ENCODE measurements around the gene PDZD2.
A peak's percentile ranks its signal among the peaks of the same experiment; 100 is the strongest.

Gene PDZD2

DNA sequence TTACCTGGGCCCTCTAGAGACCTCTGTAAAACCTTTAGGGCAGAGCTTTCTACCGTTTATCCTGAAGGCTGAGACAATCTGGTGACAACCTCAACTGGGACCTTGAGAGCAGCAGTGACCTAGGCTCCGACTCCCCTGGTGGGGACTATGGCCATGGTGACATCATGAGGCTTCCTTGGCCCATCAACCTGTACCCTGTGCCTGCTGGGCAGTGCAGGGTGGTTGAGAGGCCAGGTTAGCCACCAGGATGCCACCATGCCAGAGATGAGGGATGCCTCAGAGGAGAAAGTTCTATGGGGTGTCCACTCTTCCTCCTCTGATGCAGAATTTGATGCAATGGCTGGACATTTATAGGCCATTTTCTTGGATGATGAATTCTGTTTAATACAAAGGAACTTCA is 194.8 kb downstream of the PDZD2 start:
- DNase-seq: no peak

DNA sequence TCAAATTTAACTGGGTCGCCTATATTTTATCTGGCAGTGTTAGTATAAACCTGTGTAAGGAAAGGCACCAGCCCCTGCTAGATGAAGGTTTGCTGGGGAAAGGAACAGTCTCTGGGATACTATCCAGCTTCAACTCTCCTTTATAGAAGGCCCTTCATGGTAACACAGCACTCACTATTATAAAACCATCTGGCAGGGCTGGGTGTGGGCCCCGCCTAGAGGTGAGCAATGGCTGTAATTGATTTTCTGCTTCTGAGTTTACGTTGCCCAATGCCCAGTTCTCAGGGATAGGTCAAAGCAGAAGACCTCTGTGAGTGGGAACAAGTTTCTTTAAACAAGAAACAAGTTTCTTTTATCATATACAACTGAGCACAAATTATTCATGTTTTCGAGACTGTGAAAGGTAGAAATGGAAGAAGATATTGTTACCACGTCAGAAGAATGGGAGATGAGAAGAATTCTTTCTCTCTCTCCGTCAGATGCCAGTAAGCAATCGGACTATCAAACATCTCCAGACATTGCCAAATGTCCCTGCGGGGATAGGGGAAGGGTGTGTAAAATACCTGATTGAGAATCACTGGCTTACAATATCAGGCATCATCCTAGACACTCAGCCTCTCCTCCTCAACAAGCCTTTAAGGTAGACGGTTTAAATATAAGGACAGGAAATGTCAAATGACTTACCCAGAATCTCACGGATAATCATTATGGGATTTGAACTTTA is 205.9 kb downstream of the PDZD2 start:
- DNase-seq: no peak

DNA sequence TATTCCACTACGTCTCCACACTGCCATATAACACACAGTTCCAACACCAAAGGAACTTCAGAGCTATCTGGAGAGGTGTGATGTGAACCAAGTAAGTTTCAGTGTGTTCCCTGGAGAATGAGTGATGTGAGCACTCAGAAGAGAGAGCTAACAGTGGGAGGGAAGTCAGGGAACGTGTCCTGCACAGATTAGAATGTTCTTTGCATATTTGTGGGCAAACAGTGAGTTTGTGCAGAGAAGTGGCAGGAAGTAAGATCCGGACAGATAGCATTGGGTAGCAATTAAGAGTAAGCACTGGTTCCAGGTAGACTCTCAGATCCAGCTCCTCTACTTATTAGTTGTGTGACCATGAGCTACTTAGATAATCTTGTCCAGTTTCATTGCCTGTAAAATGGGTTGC is 206.4 kb downstream of the PDZD2 start:
- no peak for DNase-seq

- no peak for DNase-seq
These were observed 208.0 kb downstream of the PDZD2 start for GRCh38 chr5:31846934-31847333.

- no peak for DNase-seq
These were observed 208.4 kb downstream of the PDZD2 start for GRCh38 chr5:31847354-31847753.

DNA sequence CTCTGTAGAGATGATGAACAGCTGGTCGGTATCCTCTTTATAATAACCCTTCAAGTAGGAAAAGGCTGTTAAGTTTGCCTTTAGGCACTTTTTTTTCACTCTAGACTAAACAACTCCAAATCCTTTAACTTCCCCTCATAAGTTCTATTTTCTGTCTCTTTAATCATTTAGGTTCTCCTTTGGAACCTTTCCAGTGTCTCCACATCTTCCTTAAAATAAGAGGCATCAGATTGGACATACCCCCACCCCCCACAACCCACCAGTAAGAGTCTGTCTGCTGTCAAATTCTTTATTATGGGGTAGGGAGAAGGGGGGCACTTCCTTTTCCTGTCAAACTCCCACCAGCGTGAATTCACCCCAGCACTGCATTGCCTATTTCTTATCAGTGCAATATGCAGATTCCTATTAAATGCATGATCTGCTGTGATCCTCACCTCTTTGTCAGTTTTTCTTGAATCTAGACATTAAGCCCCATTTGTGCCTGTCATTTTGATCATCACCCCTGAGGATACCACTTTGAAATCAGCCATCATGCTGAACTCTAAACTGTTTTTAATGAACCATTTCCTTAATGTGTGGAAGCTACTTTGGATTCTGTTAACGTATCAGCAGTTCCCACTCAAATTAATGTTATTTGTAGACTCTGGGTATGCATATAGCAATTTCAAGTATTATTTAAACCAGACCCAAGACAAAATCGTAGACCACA is 212.2 kb downstream of the PDZD2 start:
- no peak for DNase-seq

GRCh38 chr5:31853398-31854135 is 214.6 kb downstream of the PDZD2 start:
- DNase-seq: peak; percentile 9

DNA sequence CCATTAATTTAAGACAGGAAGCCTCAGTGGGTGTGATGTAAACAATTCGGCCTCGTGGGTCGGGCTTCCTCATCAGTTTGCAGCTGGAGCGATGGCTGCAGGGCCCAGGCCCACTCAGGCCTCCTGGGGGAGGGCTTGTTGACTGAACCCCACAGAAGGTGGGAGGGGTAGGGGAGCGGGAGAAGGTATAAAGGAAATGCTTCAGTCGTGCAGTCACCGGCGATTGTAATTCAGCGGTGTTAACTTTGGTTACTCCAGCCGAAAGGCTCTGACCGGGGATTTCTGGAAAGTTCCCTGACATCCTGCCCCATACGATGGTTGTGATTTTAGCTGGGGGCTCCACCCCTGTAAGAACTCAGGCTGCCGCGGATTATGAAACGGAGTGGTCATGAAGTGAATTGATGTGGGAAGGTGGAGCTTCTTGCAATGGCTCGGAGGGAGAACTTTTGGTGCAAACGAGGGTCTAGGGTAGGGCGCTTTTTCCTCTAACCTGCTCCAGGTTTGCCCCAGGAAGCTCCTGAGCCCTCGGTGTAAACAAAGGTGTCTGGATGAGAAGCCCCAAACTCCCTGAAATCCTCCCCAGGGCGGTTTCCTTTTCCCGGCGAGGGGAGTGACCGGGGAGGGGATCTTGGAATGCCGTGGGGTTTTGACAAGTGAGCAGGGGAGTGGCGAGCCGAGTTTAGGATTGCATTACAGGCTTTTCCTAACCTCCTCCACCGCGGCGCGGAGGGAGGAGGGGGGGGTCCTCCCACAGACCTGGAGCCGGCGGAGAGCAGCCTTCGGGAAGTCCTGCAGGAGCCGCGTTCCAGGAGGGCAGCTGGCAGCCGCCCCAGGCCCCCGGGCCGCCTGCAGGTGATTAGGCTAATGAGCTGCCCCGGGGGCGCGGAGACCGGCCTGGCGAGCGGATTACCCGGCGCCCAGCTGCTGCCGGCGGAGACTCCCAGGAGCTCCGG is 215.5 kb downstream of the PDZD2 start:
- peak; percentile 30 for DNase-seq

- DNase-seq: no peak
These were observed 216.5 kb downstream of the PDZD2 start for GRCh38 chr5:31855134-31856040.

GRCh38 chr5:31859096-31859495 is 220.2 kb downstream of the PDZD2 start:
- no peak for DNase-seq

DNA sequence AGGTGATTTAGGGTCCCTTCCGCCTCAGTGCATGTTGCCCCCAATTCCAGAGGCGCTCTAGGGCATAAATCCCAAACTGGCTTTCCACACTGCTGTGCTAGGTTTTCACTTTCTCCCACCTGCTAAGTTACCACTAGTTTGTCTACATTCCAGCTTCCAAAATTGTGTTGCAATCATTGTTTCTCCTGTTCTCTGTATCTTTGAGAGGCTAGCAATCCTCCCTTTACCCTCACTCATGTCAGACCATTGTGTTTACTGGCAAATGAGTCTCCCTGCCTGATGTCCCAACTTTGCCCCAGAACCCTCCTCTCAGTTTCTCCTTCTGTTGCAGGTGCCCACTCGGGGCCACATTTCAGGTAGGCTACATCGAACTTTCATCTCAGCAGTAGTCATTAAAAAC is 221.3 kb downstream of the PDZD2 start:
- DNase-seq: no peak

- no peak for DNase-seq
These were observed 221.9 kb downstream of the PDZD2 start for GRCh38 chr5:31860726-31861433.

- DNase-seq: no peak
These were observed 222.7 kb downstream of the PDZD2 start for GRCh38 chr5:31861601-31862000.

DNA sequence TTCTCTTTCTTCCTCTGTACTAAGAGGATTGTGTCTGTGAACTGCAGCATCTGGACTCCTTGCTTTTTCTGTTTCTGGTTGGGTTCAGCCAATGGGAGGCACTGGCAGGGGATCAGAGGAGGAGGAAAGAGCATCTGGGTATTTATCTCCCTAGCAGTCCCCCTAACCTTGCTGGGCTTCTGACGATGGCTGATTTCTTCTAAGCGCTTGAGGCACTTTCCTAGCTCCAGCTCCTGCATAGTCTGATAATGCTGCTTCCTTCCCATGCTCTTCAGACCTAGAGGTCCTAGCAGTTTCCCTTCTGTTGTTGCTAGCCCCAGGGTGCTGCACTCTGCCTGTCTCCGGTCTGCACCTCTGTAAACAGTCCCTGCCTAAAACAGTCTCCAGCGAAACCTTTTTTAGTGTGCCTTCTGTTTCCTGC is 225.1 kb downstream of the PDZD2 start:
- no peak for DNase-seq

DNA sequence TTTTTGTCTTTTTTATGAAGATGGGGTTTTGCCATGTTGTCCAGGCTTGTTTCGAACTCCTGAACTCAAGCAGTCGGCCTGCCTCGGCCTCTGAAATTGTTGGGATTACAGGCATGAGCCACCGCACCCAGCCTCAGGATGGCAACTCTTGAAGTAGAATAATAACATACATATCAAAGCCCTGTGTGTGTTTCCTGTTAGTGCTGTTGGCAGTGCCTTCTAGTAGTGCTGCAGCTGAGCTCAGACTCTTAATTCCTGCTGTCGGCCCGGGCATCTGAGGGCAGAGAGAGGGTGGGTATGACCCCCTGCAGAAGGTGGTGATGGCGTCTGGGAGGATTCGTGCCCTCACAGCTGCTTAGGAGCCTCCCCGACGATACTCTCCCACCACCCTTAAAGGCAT is 227.2 kb downstream of the PDZD2 start:
- DNase-seq: no peak

DNA sequence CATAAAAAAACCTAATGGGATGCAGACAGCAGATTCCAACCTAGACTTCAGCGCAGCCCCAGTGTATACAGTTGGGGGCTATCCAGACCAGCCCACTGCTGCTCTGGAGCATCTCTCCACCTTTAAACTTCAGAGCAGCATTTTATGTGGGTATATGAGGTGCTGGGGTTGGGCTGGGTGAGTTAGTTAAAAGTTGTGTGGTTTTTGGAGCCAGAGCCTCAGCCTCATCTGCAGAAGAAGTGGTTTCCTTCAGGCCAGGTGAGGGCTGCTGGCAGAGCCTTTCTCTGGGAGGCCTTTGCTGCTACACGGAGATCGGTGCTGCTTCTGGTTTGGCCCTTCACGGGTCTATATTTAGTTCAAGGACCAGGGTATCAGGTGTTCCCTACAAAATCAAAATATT is 228.3 kb downstream of the PDZD2 start:
- no peak for DNase-seq

GRCh38 chr5:31880449-31880848 is 241.5 kb downstream of the PDZD2 start:
- no peak for DNase-seq

- DNase-seq: no peak
These were observed 246.0 kb downstream of the PDZD2 start for GRCh38 chr5:31884896-31885295.

- no peak for DNase-seq
These were observed 247.3 kb downstream of the PDZD2 start for GRCh38 chr5:31886206-31886605.

- DNase-seq: no peak
These were observed 248.6 kb downstream of the PDZD2 start for GRCh38 chr5:31887556-31887955.

DNA sequence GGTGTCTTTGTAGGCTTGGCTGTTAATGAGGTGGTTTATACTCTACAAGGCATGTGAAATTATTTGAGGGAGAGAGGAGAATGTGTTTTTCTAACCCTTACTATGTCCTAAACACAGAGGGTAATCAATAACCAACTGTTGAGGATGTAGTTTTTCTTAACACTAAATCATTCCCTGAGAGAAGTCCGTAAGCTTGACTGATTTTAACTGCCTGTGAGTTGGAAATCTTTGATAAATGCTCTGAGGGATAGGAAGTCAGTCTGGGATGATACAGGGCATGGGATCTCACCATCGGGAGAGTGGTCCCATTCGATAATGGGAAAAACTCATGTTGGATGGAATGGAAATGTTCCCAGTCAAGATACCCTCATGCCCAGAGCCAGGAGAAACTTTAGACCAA is 249.6 kb downstream of the PDZD2 start:
- DNase-seq: no peak

All from NCI-H1105 treated with DMSO at 0.1 percent for 48 hours (cell line).